MM.1S (cell line): ENCODE measurements around the gene CTNNA2.

Experiments used
- EZH2 ChIP-seq: fragments of 300-600 bp; sonication (generic); optimal IDR thresholded peaks from 2 replicates; pipeline ENCODE3; 2017; ENCODE audit warnings: low read depth, mild to moderate bottlenecking, antibody characterized with exemption, low read length, mixed read lengths
- TF ChIP-seq, protein P1 (sequence below): fragments of 300-600 bp; sonication (generic); IDR thresholded peaks from 2 replicates; pipeline ENCODE4 v1.5.1; 2016; ENCODE audit warnings: antibody characterized with exemption, low read length, mixed read lengths

DNA sequence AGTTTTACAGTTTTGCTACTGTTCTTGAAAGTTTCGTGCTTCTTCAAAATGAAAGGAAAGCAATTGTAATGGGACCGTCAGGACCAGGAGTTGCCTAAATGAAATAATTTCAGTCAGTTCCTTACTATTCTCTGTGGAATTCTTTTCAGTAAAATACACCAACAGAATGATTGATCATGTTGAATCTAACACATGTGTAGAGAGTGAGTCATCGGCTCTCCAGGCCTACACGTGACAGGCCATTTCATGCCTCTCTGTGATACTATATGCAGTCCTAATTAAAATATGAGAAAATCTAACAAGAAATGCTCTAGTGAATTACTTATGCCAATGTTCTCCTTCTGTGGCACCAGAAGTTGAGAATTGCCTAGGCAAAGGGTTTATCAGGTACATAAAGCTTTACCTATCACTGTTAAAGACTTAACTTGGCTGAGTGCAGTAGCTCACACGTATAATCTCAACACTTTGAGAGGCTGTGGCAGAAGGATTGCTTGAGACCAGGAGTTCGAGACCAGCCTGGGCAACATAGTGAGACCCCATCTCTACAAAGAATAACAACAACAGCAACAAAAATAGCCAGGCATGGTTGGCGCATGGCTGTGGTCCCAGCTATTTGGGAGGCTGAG is 592.3 kb downstream of the CTNNA2 start:
- TF ChIP-seq, protein P1, sequence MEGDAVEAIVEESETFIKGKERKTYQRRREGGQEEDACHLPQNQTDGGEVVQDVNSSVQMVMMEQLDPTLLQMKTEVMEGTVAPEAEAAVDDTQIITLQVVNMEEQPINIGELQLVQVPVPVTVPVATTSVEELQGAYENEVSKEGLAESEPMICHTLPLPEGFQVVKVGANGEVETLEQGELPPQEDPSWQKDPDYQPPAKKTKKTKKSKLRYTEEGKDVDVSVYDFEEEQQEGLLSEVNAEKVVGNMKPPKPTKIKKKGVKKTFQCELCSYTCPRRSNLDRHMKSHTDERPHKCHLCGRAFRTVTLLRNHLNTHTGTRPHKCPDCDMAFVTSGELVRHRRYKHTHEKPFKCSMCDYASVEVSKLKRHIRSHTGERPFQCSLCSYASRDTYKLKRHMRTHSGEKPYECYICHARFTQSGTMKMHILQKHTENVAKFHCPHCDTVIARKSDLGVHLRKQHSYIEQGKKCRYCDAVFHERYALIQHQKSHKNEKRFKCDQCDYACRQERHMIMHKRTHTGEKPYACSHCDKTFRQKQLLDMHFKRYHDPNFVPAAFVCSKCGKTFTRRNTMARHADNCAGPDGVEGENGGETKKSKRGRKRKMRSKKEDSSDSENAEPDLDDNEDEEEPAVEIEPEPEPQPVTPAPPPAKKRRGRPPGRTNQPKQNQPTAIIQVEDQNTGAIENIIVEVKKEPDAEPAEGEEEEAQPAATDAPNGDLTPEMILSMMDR: no peak
- no peak for TF ChIP-seq EZH2
